Heart left ventricle (tissue), 13 donors: ENCODE measurements around the gene C16orf89.

Experiments
- POLR2A ChIP-seq, 2 donors: fragments of 450-650 bp; IDR thresholded peaks; one replicate each; pipeline ENCODE4 v1.6.1; 2017; ENCODE audit warnings: antibody characterized with exemption in 2 of 2, mild to moderate bottlenecking in 2 of 2, moderate library complexity in 2 of 2
- TF ChIP-seq, protein P1 (sequence below), 12 donors: fragments of 200-600 bp; sonication (generic) in 4 of 12; IDR thresholded peaks; one replicate each; pipeline versions ENCODE4 v1.5.0 to v1.8.0; 2018 to 2022; ENCODE audit warnings: antibody characterized with exemption in 12 of 12, mild to moderate bottlenecking in 5 of 12
- donor health status: ischemic (EF 13 %, LVEDD 7.1; RV severe dilation, severe dysfunction).
- donor health status: DM: no; HTN: yes; CAD: no.
- donor health status: DM: no; HTN: no; CAD: no.
- donor health status: ischemic (EF 25% LVEDD 6.9; RV normal size, moderate dysfunction).
- donor health status: ischemic (EF 25% LVEDD 5.7; RV mildly dilated, moderate dysfunction).
- donor health status: ischemic (EF 35%, LVEDD 5.7; RV mildly dilated, moderate dysfunction).
- donor health status: nonischemic (EF 11% LVEDD 7.7; RV severe dilation, severe dysfunction).
- donor health status: DM: yes; HTN: yes; CAD: no.
- donor health status: PGD.
- donor health status: ischemic (EF 29% LVEDD 5.4; RV normal size, mild dysfunction).
- donor health status: nonischemic (EF 23%, LVEDD 6.1; RV moderate dilation, normal function).

- TF ChIP-seq, protein P1, sequence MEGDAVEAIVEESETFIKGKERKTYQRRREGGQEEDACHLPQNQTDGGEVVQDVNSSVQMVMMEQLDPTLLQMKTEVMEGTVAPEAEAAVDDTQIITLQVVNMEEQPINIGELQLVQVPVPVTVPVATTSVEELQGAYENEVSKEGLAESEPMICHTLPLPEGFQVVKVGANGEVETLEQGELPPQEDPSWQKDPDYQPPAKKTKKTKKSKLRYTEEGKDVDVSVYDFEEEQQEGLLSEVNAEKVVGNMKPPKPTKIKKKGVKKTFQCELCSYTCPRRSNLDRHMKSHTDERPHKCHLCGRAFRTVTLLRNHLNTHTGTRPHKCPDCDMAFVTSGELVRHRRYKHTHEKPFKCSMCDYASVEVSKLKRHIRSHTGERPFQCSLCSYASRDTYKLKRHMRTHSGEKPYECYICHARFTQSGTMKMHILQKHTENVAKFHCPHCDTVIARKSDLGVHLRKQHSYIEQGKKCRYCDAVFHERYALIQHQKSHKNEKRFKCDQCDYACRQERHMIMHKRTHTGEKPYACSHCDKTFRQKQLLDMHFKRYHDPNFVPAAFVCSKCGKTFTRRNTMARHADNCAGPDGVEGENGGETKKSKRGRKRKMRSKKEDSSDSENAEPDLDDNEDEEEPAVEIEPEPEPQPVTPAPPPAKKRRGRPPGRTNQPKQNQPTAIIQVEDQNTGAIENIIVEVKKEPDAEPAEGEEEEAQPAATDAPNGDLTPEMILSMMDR (IDR thresholded peaks at IDR 0.05): no peak
- no peak for TF ChIP-seq POLR2A (IDR thresholded peaks at IDR 0.05)
Measured at GRCh38 chr16:5075637-5076036, 9.9 kb upstream of the C16orf89 start.
